ENCODE results near the gene COL6A1.
"Not testable (repeated sequence)": the region's sequence is repeated elsewhere in the genome, so short reads cannot be mapped to it uniquely, and the experiment has no call there.

Gene COL6A1

DNA sequence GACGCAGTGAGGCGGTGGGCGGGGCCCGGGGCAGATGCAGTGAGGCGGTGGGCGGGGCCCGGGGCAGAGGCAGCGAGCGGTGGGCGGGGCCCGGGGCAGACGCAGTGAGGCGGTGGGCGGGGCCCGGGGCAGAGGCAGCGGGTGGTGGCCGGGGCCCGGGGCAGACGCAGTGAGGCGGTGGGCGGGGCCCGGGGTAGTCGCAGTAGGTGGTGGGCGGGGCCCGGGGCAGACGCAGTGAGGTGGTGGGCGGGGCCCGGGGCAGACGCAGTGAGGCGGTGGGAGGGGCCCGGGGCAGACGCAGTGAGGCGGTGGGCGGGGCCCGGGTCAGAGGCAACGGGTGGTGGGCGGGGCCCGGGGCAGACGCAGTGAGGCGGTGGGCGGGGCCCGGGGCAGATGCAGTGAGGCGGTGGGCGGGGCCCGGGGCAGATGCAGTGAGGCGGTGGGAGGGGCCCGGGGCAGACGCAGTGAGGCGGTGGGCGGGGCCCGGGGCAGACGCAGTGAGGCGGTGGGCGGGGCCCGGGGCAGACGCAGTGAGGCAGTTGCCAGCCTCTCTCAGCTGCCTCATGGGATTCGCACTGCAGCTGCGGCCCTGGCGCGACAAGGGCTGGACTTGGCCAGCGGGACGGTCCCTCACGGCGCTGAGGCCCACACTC lies 24.4 kb downstream of the COL6A1 start:
- DNase-seq (ENCODE audit: low spot score) = not testable (repeated sequence)

DNA sequence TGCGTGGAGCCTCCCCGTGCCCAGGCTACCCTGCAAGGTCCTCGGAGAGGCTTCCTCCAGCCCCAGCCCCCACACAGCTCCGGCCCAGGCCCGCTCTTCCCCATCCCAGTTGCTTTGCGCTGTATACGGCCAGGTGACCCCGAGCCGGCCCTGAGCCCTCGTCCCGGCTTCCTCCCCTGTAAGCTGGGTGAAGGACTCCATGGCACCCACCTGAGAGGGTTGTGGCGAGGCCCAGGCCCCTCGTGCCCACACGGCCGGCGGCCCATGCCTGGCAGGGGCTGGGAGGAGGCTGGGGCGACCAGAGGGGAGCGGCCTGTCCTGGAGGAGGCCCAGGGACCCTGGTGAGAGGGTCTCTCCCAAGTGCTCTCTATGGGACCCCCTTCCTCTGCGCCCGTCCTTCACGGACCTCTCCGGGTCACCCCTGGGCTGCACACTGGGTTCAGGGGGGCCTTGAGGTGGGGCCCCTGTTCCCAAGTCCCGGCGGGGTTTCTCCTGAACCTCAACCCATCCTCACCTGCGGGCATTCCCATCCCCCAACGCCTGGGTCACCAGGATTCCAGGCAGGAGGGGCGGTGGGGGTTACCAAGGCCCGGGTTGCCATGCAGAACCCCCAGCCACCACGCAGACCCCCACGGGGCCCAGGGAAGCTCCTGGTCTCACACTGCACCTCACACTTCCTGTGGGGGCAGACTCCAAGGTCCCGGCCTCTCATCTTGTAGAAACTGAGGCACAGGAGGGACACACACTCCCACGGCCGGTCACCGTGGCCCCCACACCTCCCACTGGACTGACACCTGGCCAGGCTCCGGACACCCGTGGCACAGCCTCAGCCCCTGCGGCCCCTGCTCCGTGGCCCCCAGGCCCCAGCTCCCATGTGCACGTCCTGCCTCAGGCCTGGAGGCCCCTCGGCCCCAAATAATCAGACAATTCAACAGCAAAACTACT lies 25.2 kb downstream of the COL6A1 start:
- DNase-seq (ENCODE audit: low spot score) = no peak

DNA sequence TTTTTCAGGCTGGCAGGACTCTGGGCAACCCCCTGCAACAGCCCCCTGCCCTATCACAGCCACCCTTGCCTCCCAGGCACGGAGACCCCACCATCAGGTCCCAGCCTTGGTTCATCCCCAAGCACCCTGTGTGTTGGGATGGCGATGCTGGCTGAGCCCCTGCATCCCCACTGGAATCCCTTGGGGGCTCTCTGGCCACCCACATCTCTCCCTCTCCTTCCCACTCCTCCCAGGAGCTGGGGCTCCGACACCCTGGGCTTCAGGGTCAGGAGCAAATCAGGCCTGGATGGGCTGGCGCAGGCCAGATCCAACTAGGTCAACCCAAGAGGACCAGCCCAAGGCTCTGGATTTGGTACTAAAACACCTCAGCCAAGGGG lies 25.9 kb downstream of the COL6A1 start:
- DNase-seq (ENCODE audit: low spot score) = no peak

DNA sequence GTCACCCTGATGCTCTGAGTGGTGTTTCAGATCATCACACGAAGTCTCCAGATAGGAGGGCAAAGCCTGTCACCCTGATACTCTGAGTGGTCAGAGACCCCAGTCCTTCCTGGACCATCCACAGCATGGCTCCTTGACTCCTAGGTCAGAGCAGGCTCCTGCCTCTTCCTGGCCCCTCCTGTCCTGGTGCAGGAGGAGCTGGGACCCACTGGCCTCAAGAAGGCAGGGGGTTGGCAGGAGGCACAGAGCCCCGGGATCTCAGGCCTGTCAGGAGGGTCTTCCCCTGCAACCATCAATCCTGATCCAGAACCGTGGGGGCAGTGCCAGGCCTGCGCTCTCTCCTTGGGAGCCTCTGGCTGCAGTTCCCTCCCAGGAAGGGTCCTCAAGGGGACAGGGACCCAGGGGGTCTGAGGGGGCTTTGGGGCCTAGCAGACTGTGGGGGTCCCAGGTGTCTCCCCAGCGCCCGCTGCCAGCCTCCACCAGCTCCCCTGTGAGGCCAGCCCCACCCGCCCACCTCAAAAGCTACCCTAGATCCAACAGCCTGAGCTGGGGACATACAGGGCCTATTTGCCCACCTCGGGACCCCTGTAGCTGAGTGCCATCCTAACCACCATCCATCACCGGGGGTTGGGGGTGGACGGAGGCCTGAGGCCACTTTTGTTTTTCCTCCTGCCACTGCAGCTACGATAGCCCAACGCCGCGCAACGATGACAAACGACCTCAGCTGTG lies 27.5 kb downstream of the COL6A1 start:
- no peak for DNase-seq (ENCODE audit: low spot score)

DNA sequence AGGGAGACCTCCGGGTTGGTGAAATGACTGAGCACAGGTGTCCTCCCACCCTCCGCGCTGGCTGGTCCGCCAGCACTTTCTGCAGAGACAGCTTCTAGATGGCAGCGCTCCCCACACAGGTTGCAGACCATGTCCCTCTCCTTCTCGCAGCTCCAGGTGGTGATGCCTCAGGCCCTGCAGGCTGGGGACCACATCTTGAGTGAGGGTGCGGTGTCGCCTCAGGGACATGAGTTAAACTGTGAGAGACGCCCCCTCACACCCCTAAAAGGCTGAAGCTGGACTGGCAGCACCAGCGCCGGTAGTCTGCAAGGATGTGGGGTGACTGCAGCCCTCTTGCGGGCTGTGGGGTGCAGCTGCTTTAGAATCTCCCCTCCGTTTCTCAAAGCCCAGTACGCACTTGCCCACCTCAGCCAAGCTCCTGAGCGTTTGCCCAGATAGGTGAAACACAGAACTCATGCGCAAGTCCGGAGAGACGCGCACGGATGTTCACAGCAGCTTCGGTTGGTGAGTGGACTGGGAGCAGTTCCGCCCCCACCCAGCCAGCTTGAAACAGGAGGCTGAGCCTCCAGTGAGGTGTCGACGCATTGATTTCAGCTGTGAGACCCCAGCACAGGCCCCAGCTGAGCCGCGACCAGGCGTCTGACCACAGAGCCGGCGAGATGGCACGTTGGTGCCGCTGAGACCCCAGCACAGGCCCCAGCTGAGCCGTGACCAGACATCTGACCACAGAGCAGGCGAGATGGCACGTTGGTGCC lies 28.6 kb downstream of the COL6A1 start:
- DNase-seq (ENCODE audit: low spot score) = no peak

DNA sequence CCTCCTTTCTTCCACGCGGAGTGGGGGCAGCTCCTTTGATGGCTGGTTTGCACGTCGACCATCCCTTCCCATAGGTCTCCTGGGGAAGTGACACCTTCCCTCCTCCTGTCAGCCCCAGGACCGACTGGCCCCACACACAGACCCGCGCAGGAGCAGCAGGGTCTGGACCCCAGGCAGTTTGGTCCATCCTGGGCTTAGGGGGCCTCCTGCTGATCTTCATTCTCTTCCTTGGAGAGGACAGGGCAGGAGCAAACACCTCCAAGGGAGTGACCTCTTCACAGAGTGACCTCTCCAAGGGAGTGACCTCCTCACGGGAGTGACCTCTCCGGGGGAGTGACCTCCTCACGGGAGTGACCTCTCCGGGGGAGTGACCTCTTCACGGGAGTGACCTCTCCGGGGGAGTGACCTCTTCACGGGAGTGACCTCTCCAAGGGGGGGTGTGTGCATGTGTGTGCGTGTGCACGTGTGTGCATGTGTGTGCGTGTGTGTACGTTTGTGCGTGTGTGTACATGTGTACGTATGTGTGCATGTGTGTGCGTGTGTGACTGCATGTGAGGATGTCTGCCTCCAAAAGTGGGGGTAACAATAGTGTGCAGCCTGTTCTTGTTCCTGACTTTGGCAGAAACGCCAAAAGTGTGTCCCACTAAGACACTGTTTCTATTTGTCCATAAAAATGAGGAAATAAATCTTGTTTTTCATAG lies 29.8 kb downstream of the COL6A1 start:
- DNase-seq (ENCODE audit: low spot score) = no peak

DNA sequence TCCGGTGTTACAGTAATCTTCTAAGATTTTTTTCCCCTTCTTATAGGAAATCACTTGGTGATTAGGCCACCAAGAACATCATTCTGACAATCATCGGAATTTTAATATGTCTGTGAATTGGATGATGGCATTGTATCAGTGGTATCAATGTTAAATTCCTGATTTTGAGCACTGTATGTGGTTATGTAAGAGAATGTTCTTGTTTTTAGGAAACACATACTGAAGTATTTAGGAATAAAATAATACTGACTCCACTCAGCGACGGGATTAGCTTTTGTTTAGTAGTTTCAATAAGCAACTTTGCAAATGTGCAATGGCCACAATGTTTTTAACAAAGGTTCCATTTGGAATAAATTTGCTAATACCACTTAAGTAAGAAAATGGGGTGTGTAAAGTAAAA lies 30.6 kb downstream of the COL6A1 start:
- no peak for DNase-seq (ENCODE audit: low spot score)

DNA sequence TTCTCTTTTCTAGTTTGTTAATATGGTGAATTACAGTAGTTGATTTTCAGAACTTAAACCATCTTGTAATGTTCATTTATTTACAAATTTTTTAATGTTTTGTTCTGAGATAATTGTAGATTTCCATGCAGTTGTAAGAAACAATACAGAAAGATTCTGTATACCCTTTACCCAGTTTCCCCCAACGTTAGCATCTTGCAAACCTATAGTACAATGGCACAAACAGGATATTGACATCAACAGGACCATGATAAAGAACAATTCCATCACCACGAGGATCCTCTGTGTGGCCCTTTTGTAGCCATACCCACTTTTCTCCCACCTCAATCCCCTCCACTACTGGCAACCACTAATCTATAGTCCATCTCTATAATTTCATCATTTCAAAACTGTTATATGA lies 33.3 kb downstream of the COL6A1 start:
- DNase-seq (ENCODE audit: low spot score) = no peak

DNA sequence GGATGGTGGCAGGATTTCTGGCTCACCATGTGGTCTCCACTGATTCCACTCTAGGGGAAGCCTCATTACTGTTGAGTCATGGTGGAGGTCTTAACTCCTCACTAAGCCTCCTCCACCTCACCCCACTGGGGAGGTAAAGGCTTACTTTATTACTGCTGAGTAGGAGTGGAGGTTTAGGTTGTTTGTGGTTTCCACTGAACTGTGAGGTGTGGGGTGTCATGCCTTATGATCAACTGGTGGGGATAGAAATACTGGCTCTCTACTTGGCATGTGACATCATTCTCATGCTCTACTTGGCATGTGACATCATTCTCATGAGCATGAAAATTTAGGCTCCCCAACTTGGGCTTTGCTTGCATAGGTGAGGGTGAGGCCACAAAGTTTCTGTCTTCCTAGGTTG lies 35.6 kb downstream of the COL6A1 start:
- DNase-seq (ENCODE audit: low spot score) = no peak

DNA sequence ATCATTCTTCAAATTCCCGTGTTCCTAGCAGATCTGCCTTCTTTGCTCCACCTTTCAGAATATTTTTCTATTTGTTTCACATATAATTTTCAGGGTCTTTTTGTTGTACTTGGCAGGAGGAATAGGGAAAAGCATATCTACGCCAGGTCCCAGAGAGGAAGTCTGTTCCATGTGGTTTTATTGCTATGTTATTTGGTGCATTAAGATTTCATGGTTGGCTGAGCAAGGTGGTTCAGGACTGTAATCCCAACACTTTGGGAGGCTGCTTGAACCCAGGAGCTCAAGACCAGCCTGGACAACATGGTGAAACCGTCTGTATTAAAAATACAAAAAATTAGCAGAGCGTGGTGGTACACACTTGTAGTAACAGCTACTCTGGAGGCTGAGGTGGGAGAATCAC lies 36.1 kb downstream of the COL6A1 start:
- no peak for DNase-seq (ENCODE audit: low spot score)

DNA sequence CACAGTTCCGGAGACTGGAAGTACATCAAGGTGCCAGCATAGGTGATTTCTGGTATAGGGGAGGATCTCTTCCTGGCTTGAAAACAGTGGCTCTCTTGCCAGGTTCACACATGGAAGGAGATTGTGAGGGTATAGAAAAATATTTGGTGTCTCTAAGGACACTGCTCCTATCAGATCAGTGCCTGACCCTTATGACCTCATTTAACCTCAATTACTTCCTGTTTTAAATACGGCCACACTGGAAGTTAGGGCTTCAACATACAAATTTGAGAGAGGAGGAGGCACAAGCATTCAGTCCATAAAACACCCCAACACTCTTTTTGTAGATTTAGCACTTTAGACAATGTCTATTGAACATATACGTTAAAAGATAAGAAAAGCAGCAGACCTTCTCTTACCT lies 37.0 kb downstream of the COL6A1 start:
- no peak for DNase-seq (ENCODE audit: low spot score)

DNA sequence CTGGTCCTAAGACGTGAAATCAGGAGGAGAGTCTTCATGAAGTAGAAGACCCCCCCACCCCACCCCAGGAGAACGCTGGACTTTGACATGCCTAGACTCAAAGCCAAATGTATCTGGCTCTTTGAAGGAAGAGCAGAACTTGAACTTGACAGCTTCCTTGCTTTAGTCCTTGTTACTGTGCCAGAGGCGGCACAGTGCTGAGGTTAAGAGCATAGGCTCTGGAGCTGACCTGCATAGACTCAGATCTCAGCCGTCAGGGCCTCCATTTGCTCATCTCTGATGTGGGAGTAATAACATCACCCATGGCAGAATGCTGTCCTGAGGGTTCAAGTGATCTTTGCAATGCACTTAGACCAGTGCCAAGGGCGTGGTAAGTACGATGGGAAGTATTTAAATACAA lies 39.0 kb downstream of the COL6A1 start:
- no peak for DNase-seq (ENCODE audit: low spot score)

DNA sequence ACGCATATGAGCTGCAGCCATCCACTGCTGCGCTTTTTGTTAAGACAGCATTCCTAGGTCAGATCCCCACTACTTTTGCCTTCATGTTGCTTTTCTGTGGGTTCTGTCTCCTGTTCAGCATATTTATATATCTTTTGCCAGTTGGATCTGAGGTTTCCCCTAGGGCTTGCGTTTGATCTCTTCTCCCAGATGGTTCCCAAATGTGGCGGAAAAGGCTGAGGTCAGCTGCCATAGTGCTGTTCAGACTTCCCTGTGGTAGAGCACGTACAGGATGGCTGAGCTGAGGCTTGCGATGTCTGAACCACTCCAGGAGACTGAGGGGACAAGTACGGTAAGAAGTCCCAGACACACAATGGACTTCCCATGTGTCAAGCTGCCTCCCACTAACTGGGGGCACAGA lies 39.8 kb downstream of the COL6A1 start:
- no peak for DNase-seq (ENCODE audit: low spot score)

DNA sequence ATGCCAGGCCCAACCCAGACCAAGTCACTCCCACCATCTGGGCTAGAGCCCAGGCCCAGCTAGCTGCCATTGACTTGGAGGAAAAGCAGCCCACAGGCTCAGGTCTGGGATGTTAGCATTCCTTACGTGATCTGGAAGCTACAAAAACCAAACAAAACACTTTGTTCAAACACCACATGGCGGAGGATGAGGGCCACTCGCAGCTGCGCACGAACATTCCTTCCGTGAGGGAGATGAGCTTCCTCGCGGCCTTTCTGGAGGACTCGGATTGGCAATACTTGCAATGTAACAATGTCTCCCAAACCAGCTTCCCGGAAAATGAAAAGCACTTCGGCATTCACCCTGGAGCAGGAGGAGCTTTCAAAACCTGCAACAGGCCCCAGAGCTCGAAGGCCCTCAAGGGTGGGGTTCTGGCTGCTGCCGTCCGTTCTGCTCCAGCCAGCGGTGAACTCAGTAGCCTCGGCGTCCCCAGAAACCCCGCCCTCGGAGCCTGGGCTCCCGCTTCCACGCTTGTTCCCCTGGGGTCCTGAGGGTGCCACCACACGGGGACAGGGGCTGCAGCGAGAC lies 40.5 kb downstream of the COL6A1 start:
- no peak for DNase-seq (ENCODE audit: low spot score)

DNA sequence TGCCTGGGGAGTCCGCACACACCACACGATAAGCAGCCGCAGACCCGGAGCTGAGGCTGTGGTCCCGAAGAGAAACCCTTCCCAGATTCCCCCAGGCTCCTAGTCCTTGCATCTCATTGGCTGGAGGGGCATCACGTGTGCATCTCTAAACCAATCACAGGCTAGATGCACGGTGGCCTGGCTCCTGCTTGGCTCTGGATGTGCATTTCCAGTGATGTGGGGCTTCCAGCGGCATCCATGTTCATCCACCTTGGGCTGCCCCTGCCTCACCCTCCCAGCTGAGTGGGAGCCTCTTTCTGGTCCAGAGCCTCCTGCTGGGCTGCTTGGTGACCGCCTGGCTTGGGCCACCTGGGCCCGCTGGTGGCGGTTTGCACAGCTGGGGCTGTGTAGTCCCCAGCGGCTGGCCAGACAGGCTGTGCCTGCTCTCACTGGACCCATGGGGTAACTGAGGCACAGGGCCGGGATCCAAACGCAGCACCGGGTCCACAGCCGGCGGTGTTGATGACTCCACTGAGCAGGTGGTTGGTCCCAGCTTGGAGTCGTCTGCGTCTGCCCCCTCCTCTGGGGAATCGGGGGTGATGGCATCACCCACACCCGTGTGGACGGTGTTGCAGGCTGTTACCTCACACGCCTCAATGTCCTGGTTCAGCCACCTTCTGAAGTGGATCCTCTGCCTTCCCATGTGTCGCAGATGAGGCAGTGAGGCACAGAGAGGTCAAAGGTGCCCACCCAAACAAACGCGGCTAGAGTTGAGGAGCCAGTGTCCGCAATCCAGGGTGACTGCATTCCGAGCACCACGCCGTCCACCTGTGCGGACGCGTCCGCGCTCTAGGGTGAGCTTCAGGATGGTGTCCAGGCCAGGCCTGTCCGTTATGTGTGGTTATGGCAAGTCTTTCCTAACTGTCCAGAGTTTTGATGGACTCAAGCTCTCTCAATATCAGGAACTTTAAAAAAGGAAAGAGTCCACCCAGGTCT lies 41.3 kb downstream of the COL6A1 start:
- DNase-seq (ENCODE audit: low spot score) = no peak

DNA sequence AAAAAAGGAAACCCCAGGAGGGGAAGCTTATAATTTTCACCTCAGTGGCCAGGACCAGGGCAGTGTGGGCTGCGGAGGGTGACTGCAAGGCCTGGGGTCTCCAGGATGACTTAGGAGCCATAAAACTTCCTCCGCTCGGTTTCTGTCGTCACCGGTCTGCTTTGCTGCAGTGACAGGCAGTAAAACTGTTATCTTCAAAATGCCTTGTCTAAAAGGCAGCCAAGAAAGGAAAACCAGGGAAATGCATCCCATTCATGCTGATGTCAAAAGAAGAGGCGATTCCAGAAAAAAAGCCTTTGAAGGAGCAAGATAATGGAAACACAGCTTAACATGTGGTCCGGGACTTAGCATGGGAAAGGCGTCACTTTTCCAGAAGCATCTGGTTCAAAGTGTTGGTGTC lies 42.0 kb downstream of the COL6A1 start:
- DNase-seq (ENCODE audit: low spot score) = no peak

DNA sequence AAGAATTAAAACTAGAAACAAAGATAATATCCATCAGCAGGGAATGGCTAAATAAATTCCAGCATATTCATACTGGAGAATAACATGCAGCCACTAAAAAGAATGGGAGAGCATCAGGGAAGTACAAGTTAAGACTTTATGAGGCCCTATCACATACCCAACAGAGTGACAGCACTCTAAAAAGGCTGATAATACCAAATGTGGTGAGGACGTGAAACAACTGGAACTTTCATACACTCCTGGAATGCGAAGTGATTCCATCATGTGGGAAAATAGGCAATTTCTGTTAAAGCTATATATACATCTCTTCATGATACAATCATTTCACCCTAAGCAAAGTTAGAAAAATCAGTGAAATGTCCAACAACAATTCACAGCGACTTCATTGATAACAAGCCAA lies 42.6 kb downstream of the COL6A1 start:
- DNase-seq (ENCODE audit: low spot score) = no peak

DNA sequence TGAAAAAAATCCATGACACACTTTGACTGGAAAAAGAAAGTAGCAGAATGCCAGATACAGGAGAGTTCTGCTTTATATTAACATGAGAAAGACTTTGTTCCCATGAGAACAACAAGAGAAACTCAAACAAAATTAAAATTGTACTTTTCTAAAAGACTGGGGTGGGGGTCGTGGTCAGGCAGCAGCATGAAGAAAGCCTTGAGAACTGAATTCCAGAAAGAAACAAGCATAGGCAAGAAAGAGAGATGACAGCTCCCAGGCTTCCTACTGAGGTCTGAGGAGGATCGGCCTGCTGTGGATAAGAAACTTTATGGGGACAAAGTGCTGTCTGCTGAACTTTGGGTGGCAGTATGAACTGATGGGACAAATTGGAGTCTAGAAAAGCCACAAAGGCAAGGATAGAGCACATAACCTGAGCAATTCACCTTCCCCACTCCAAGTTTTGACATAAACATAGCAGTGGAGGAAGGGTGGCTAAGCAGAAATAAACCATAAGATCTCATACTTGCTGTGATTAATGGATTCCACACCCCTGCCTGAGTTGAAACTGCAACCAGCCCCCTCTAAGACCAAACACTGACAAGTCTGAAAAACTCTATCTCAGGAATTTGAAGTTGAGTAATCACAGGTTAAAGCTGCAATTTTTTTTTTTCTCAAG lies 43.7 kb downstream of the COL6A1 start:
- DNase-seq (ENCODE audit: low spot score) = no peak

DNA sequence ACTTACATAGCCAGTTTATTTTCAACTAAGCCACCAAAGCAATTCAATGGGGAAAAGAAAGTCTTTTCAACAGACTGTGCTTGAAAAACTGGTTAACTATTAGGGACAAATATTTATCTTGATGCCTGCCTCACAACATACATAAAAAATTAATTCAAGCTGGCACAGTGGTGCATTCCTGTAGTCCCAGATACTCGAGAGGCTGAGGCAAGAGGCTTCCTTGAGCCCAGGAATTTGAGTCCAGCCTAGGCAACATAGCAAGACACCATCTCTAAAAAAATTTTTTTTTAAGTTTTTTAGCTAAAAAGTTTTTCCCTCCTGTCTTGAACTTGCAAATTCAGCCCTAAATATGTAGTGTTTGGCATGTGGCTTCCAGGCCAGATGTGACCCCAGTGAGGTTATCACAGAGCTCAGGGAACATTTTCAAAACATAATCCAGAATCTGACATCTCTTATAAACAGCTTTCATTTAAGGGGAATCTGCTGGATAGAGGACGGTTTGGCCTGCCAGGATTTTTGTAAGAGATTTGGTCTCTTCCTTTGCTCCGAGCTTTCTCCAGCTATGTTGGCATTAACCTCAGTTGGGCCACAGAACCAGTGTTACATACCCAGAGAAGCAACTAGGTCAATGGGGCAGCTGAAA lies 46.4 kb downstream of the COL6A1 start:
- no peak for DNase-seq (ENCODE audit: low spot score)

Measured in D341Med (cell line).